H1 (cell line): ENCODE data around the gene GCFC2. TPM values are rescaled to one million over a fixed set of nuclear protein-coding genes. Genes with fewer than 3 reads are reported as not detected.

Source experiments
- CTCF ChIA-PET: fragments of 300-600 bp; sonication (Branson Sonifier 250); formaldehyde crosslinking; loops from one replicate; lab custom pipeline; 2021; ENCODE audit not compliant: partially characterized antibody; lab: Charles Lee
- POLR2A ChIA-PET: fragments of 300-600 bp; sonication (Branson Sonifier 250); formaldehyde crosslinking; loops from one replicate; lab custom pipeline; 2021; ENCODE audit warnings: inconsistent platforms; ENCODE audit not compliant: partially characterized antibody; lab: Charles Lee
- DNase-seq, 2 experiments: peaks; one replicate each; pipeline versions ENCODE4 v3.0.0 to v3.0.0-alpha.2; 2010 to 2022; ENCODE audit warnings: low spot score in 2 of 2, low read depth in 1 of 2, mixed read lengths in 1 of 2
- FAIRE-seq: peaks from 2 replicates; lab custom pipeline; 2011; peaks lifted over from hg19 to GRCh38; lab: Jason Lieb, UNC
- H2AFZ ChIP-seq: 2 replicates; pipeline ENCODE4 v1.8.1; 2012; ENCODE audit warnings: low read length, inconsistent platforms
- H2AK5ac ChIP-seq: 2 replicates; pipeline ENCODE4 v1.6.1; 2013; ENCODE audit warnings: low read depth, low read length
- H2BK120ac ChIP-seq: replicated peaks from 2 replicates; pipeline ENCODE3; 2013; ENCODE audit warnings: low read depth, low read length, inconsistent platforms
- H2BK12ac ChIP-seq: 2 replicates; pipeline ENCODE4 v1.6.1; 2013; ENCODE audit warnings: low read depth, low read length
- H2BK15ac ChIP-seq: 2 replicates; pipeline ENCODE4 v1.6.1; 2013; ENCODE audit warnings: low read length
- H2BK20ac ChIP-seq: 2 replicates; pipeline ENCODE4 v1.6.1; 2013; ENCODE audit warnings: low read length
- H2BK5ac ChIP-seq: 2 replicates; pipeline ENCODE4 v1.6.1; 2013; ENCODE audit warnings: low read depth, low read length
- H3K14ac ChIP-seq: 2 replicates; pipeline ENCODE4 v1.6.1; 2013; ENCODE audit warnings: inconsistent platforms; ENCODE audit not compliant: insufficient read length
- H3K18ac ChIP-seq: 2 replicates; pipeline ENCODE4 v1.6.1; 2013; ENCODE audit warnings: low read length; ENCODE audit errors: extremely low read depth
- H3K23ac ChIP-seq: 2 replicates; pipeline ENCODE4 v1.6.1; 2013; ENCODE audit warnings: inconsistent platforms; ENCODE audit not compliant: insufficient read length
- H3K23me2 ChIP-seq: 2 replicates; pipeline ENCODE4 v1.6.1; 2013; ENCODE audit warnings: low read depth, low read length
- H3K27ac ChIP-seq: 2 replicates; pipeline ENCODE4 v1.6.1; 2011; ENCODE audit warnings: low read depth, low read length, inconsistent platforms
- H3K27me3 ChIP-seq, 4 experiments: replicated peaks in 1 of 4; 1 replicate in 1 of 4; 2 replicates in 3 of 4; pipeline versions ENCODE4 v1.6.1 to v1.8.1; 2011 to 2013; ENCODE audit warnings: low read length in 3 of 4, mild to moderate bottlenecking in 3 of 4, inconsistent platforms in 2 of 4, mixed read lengths in 2 of 4, moderate library complexity in 1 of 4; ENCODE audit not compliant: control insufficient read depth in 3 of 4, insufficient read depth in 3 of 4; ENCODE audit errors: extremely low read depth in 1 of 4
- H3K36me3 ChIP-seq, 4 experiments: 2 replicates each; pipeline versions ENCODE4 v1.6.1 to v1.8.1; 2011 to 2013; ENCODE audit warnings: mild to moderate bottlenecking in 4 of 4, low read length in 3 of 4, moderate library complexity in 2 of 4, control low read depth in 1 of 4, inconsistent platforms in 1 of 4; ENCODE audit not compliant: insufficient read depth in 4 of 4, control insufficient read depth in 2 of 4
- H3K4ac ChIP-seq: replicated peaks from 2 replicates; pipeline ENCODE3; 2013; ENCODE audit warnings: low read length, low read depth, mixed read lengths, inconsistent platforms; ENCODE audit not compliant: insufficient read length
- H3K4me1 ChIP-seq, 4 experiments: replicated peaks in 1 of 4; 1 replicate in 1 of 4; 2 replicates in 3 of 4; pipeline versions ENCODE4 v1.6.1 to v1.8.1; 2011 to 2013; ENCODE audit warnings: low read length in 3 of 4, inconsistent platforms in 2 of 4, mixed read lengths in 1 of 4; ENCODE audit not compliant: insufficient read depth in 4 of 4, control insufficient read depth in 3 of 4
- H3K4me2 ChIP-seq, 2 experiments: 2 replicates each; pipeline versions ENCODE4 v1.6.1 to v1.8.1; 2011 to 2013; ENCODE audit warnings: low read depth in 2 of 2, low read length in 2 of 2, control low read depth in 1 of 2, inconsistent platforms in 1 of 2, mild to moderate bottlenecking in 1 of 2; ENCODE audit not compliant: insufficient read depth in 1 of 2
- H3K4me3 ChIP-seq, 4 experiments: fragments of 200-600, 300-600 bp in 1 of 4; sonication (generic), shearing (Covaris generic), sonication (Bioruptor Twin) in 1 of 4; 2 replicates each; pipeline versions ENCODE4 v1.5.1 to v1.8.1; 2011 to 2016; ENCODE audit warnings: low read length in 4 of 4, low read depth in 3 of 4, control low read depth in 2 of 4, inconsistent platforms in 2 of 4, mild to moderate bottlenecking in 2 of 4, mixed read lengths in 1 of 4, moderate library complexity in 1 of 4; ENCODE audit not compliant: insufficient read depth in 2 of 4; ENCODE audit errors: extremely low read depth in 1 of 4
- H3K56ac ChIP-seq: replicated peaks from 2 replicates; pipeline ENCODE3; 2013; ENCODE audit warnings: low read depth, mild to moderate bottlenecking, mixed read lengths, low read length, inconsistent platforms; ENCODE audit not compliant: insufficient read length
- H3K79me1 ChIP-seq: 2 replicates; pipeline ENCODE4 v1.6.1; 2013; ENCODE audit warnings: low read depth, low read length, control low read depth
- H3K79me2 ChIP-seq, 2 experiments: 2 replicates each; pipeline versions ENCODE4 v1.6.1 to v1.8.1; 2012 to 2013; ENCODE audit warnings: low read length in 2 of 2, mild to moderate bottlenecking in 2 of 2, inconsistent platforms in 1 of 2; ENCODE audit not compliant: insufficient read depth in 2 of 2, control insufficient read depth in 1 of 2
- H3K9ac ChIP-seq, 4 experiments: replicated peaks in 1 of 4; 1 replicate in 1 of 4; 2 replicates in 3 of 4; pipeline versions ENCODE4 v1.6.1 to v1.8.1; 2011 to 2013; ENCODE audit warnings: low read depth in 3 of 4, low read length in 3 of 4, control low read depth in 2 of 4, mild to moderate bottlenecking in 2 of 4, moderate library complexity in 2 of 4, inconsistent platforms in 1 of 4; ENCODE audit errors: extremely low read depth in 1 of 4
- H3K9me3 ChIP-seq, 2 experiments: 2 replicates each; pipeline versions ENCODE4 v1.6.1 to v1.8.1; 2012 to 2013; ENCODE audit warnings: mild to moderate bottlenecking in 2 of 2, moderate library complexity in 2 of 2, control low read depth in 1 of 2, inconsistent platforms in 1 of 2, low read depth in 1 of 2, low read length in 1 of 2, mixed read lengths in 1 of 2; ENCODE audit not compliant: insufficient read depth in 2 of 2
- H4K20me1 ChIP-seq, 2 experiments: replicated peaks in 1 of 2; 2 replicates each; pipeline versions ENCODE3 to v1.8.1; 2011 to 2013; ENCODE audit warnings: inconsistent platforms in 2 of 2, low read length in 2 of 2, mild to moderate bottlenecking in 1 of 2; ENCODE audit not compliant: insufficient read depth in 2 of 2, control insufficient read depth in 1 of 2
- H4K5ac ChIP-seq: 2 replicates; pipeline ENCODE4 v1.6.1; 2013; ENCODE audit warnings: low read length, low read depth, mixed read lengths, inconsistent platforms; ENCODE audit not compliant: insufficient read length
- H4K8ac ChIP-seq: 2 replicates; pipeline ENCODE4 v1.8.0; 2013; ENCODE audit warnings: mild to moderate bottlenecking, moderate library complexity, low read length, inconsistent platforms; ENCODE audit not compliant: insufficient read depth; ENCODE audit errors: extremely low read depth
- H4K91ac ChIP-seq: replicated peaks from 2 replicates; pipeline ENCODE3; 2013; ENCODE audit warnings: low read length, mixed read lengths, inconsistent platforms; ENCODE audit not compliant: insufficient read length
- BACH1 ChIP-seq: IDR thresholded peaks from 2 replicates; pipeline ENCODE4 v1.6.1; 2012; ENCODE audit warnings: low read length, improper control_type of control experiment
- CEBPB ChIP-seq: IDR thresholded peaks from 2 replicates; pipeline ENCODE4 v1.6.1; 2012; ENCODE audit warnings: low read depth, low read length
- WGBS, 2 experiments: shearing (Covaris generic) in 1 of 2; methylation state at CpG; one replicate each; pipeline versions ENCODE4 v1.1.6 to v1.1.7; 2013 to 2015; ENCODE audit warnings: low lambda C conversion rate in 2 of 2, mixed read lengths in 2 of 2, inconsistent platforms in 1 of 2, low coverage in 1 of 2, missing lambda C conversion rate in 1 of 2; ENCODE audit not compliant: insufficient replicate concordance in 2 of 2, insufficient coverage in 1 of 2, insufficient read length in 1 of 2; ENCODE audit errors: extremely low coverage in 1 of 2, missing lambda C conversion rate in 1 of 2; 5-methylcytosine and 5-hydroxymethylcytosine counted together
- polyA plus RNA-seq, 7 experiments: library from polyadenylated mRNA; depleted of rRNA in 3 of 7; stranded (reverse) in 5 of 7; unstranded in 2 of 7; fragments of >200 nt in 5 of 7; fragments of 200-250 nt in 2 of 7; gene quantifications; 1 replicate in 5 of 7; 2 replicates in 1 of 7; 4 replicates in 1 of 7; pipeline versions ENCODE4 v1.2.1 to v1.2.3, GENCODE V29; 2011 to 2013; ENCODE audit warnings: missing spikeins in 2 of 7, mixed read lengths in 2 of 7
- total RNA-seq: library from RNA; stranded (reverse); fragmentation: NEBNext Ultra II Directional; extraction: Animal tissue kit (Norgen Biotek cat#: 25700); gene quantifications from 2 replicates; pipeline ENCODE4 v1.2.1, GENCODE V29; 2021

The GCFC2 gene
- total and polyA plus RNA-seq, 2 of the 8 experiments (the other 6 are each of a cell fraction or from before 2014, with no cell fraction given): 5.6 to 19.1 TPM

- Histone ChIP-seq H3K14ac (no peak overlapping the region), H3K27me3 (no peaks in the 10 kb centered on the region), H3K4me1 (no peaks in the 10 kb centered on the region), H3K79me2 (no peaks in the 10 kb centered on the region), H4K91ac (no peak overlapping the region), H2BK12ac (no peak overlapping the region), H3K79me1 (no peaks in the 10 kb centered on the region), H2AK5ac (no peak overlapping the region), H2BK5ac (no peak overlapping the region), H3K4me2 (no peak overlapping the region), H3K23ac (no peak overlapping the region), H4K20me1 (no peaks in the 10 kb centered on the region), H3K18ac (no peak overlapping the region), H2BK120ac (no peak overlapping the region), H3K56ac (no peak overlapping the region), H3K36me3 (peaks cover 0 to 14% (median 5%) of the 10 kb centered on the region in 4 experiments; a peak in 4 of 8 replicates), H3K4me3 (no peak overlapping the region), H4K5ac (no peak overlapping the region), H3K9me3 (no peaks in the 10 kb centered on the region)
- no peak for DNase-seq
- CTCF ChIA-PET: interaction anchor here (0.6 to 5.2 kb wide), 5 partner anchors 29 to 57 kb away, joined by 3 to 31 read pairs (median 4); partner anchors contain the start of gene MRPL19
- TF ChIP-seq BACH1: no peak
- TF ChIP-seq CEBPB: peak; percentile 57; the same call in 1 of the 2 replicates
- TF ChIP-seq, all 59 proteins: peak for 1
- Histone ChIP-seq H2BK15ac (no peak overlapping the region), H3K4ac (no peak overlapping the region), H3K23me2 (no peaks in the 10 kb centered on the region), H4K8ac (no peak overlapping the region), H2BK20ac (no peak overlapping the region), H2AFZ (no peak overlapping the region), H3K27ac (no peak overlapping the region), H3K9ac (no peak overlapping the region)
- POLR2A ChIA-PET: interaction anchor here (1.7 kb wide), 1 partner anchor 34 kb away, joined by 4 read pairs; no protein-coding TSS in a partner anchor
- no peak for FAIRE-seq
- WGBS, 2 experiments: 96 to 100% methylated on average over 3 of the region's 3 CpGs
Observed at GRCh38 chr2:75675908-75676307, 34.8 kb downstream of the GCFC2 start.
